Measurements from ENCODE around the gene LYST. TPM values are rescaled to one million over a fixed set of nuclear protein-coding genes. Genes with fewer than 3 reads are reported as not detected.

Gene LYST
- total and polyA plus RNA-seq, 10 of the 15 experiments (the other 5 are each of a cell fraction or from before 2014, with no cell fraction given): 3.3 to 28.1 (median 5.6) TPM

DNA sequence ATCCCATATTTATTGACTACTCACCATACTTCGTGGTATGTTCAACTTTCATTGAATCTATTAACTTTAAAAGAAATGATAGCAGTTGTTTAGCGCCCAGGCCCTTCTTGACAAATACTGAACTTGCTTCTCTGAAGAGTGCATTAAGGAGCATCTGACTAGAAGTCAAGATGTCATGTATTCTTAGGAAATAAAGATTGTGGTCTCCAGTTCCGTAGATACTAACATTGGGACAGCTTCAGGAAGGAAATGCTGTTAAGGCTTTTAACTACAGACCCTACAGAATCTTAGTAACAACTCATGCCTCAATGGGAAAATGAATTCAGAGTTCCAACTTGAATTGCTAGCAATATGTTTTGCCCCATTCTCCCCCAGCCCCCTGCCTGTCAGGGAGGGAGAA, 14.8 kb downstream of the LYST start:
- DNase-seq (ENCODE audit: low read depth, low spot score) (no peak), FAIRE-seq (no peak), ATAC-seq (no peak)
- Histone ChIP-seq H2AFZ (ENCODE audit: control insufficient read depth, low read depth, low read length) (no peak overlapping the region), H3K27ac (ENCODE audit: control insufficient read depth, insufficient read depth) (no peak overlapping the region), H3K9ac (ENCODE audit: control insufficient read depth, insufficient read depth, low read length) (no peak overlapping the region), H3K4me3 (no peak overlapping the region), H3K27me3 (replicated peaks in 1 of 2; ENCODE audit: control insufficient read depth in 2 of 2, insufficient read depth in 2 of 2, low read length in 1 of 2) (no peaks in the 10 kb centered on the region), H4K20me1 (ENCODE audit: control insufficient read depth, insufficient read depth) (no peaks in the 10 kb centered on the region), H3K4me2 (ENCODE audit: control insufficient read depth, insufficient read depth) (no peak overlapping the region), H3K79me2 (ENCODE audit: control insufficient read depth, insufficient read depth, low read length) (peaks cover 1% of the 10 kb centered on the region; the same call in 1 of the 2 replicates), H3K36me3 (ENCODE audit: control insufficient read depth in 2 of 2, insufficient read depth in 2 of 2, low read length in 1 of 2) (no peaks in the 10 kb centered on the region), H3K4me1 (ENCODE audit: control insufficient read depth, insufficient read depth, low read length) (peaks cover 7% of the 10 kb centered on the region; the same call in 1 of the 2 replicates), H3K9me3 (replicated peaks; ENCODE audit: control insufficient read depth, insufficient read depth, low read length) (no peaks in the 10 kb centered on the region; the same call in 2 of the 3 replicates)
- BruUV-seq (replicated peaks): no TSS peak
- ChIA-PET CTCF (interaction anchor here (2.2 to 5.1 kb wide), 2 partner anchors 9 to 11 kb away, joined by 5 to 68 read pairs; no protein-coding TSS in a partner anchor), SMC1A (ENCODE audit: uncharacterized antibody, unreplicated experiment) (interaction anchor here (1.1 to 5.0 kb wide), 2 partner anchors 8 to 35 kb away, joined by 3 to 59 read pairs; no protein-coding TSS in a partner anchor), RAD21 (ENCODE audit: unreplicated experiment) (no interaction called here), POLR2A (interaction anchor here (2.2 kb wide), 1 partner anchor 9 kb away, joined by 7 read pairs; no protein-coding TSS in a partner anchor)
- TF ChIP-seq, protein P1, sequence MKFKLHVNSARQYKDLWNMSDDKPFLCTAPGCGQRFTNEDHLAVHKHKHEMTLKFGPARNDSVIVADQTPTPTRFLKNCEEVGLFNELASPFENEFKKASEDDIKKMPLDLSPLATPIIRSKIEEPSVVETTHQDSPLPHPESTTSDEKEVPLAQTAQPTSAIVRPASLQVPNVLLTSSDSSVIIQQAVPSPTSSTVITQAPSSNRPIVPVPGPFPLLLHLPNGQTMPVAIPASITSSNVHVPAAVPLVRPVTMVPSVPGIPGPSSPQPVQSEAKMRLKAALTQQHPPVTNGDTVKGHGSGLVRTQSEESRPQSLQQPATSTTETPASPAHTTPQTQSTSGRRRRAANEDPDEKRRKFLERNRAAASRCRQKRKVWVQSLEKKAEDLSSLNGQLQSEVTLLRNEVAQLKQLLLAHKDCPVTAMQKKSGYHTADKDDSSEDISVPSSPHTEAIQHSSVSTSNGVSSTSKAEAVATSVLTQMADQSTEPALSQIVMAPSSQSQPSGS (IDR thresholded peaks at IDR 0.05; ENCODE audit: low read length): no peak
- TF ChIP-seq BMI1 (IDR thresholded peaks at IDR 0.05; ENCODE audit: borderline replicate concordance) (no peak), MEF2B (IDR thresholded peaks at IDR 0.05; ENCODE audit: partially characterized antibody, poor library complexity, severe bottlenecking) (no peak), MTA2 (IDR thresholded peaks at IDR 0.05; ENCODE audit: low read depth) (no peak), MLLT1 (IDR thresholded peaks at IDR 0.05) (no peak), ZBTB11 (CRISPR knock-in tag; IDR thresholded peaks at IDR 0.05) (no peak), RAD21 (IDR thresholded peaks at IDR 0.05; ENCODE audit: insufficient read depth, low read depth, low read length) (no peak)
- in situ Hi-C loops (cut with MboI) (no loop called here), intact Hi-C loops (cut with micrococcal nuclease; ENCODE audit: unreplicated experiment) (no loop called here)
- WGBS (ENCODE audit: insufficient coverage, insufficient replicate concordance, low lambda C conversion rate, missing lambda C conversion rate): 100% methylated on average over 3 of the region's 3 CpGs
